Mucosa of rectum (tissue), 2 donors: ENCODE data around the gene ZNF219.
A peak's percentile ranks its signal among the peaks of the same experiment; 100 is the strongest.

Experiments
- H3K27ac ChIP-seq, 2 donors: one replicate each; pipeline ENCODE4 v1.7.0; 2013; ENCODE audit warnings: inconsistent platforms in 2 of 2, low read depth in 2 of 2, low read length in 2 of 2
- H3K27me3 ChIP-seq, 2 donors: one replicate each; pipeline ENCODE4 v1.7.0; 2013; ENCODE audit warnings: low read length in 2 of 2; ENCODE audit not compliant: control insufficient read depth in 2 of 2, insufficient read depth in 2 of 2
- H3K36me3 ChIP-seq, 2 donors: one replicate each; pipeline ENCODE4 v1.7.0; 2013; ENCODE audit warnings: low read length in 2 of 2; ENCODE audit not compliant: control insufficient read depth in 2 of 2, insufficient read depth in 2 of 2
- H3K4me1 ChIP-seq, 2 donors: one replicate each; pipeline ENCODE4 v1.7.0; 2013; ENCODE audit warnings: low read length in 2 of 2, mild to moderate bottlenecking in 1 of 2; ENCODE audit not compliant: control insufficient read depth in 2 of 2, insufficient read depth in 2 of 2
- H3K4me3 ChIP-seq, 2 donors: one replicate each; pipeline ENCODE4 v1.7.0; 2013; ENCODE audit warnings: low read length in 2 of 2
- H3K9ac ChIP-seq, 2 donors: one replicate each; pipeline ENCODE4 v1.7.0; 2013; ENCODE audit warnings: low read length in 2 of 2, low read depth in 1 of 2, mild to moderate bottlenecking in 1 of 2
- H3K9me3 ChIP-seq, 2 donors: one replicate each; pipeline ENCODE4 v1.7.0; 2013; ENCODE audit warnings: low read length in 2 of 2; ENCODE audit not compliant: control insufficient read depth in 2 of 2
- donor health status: healthy.
- donor health status: Normal muscosa, but diverticular disease.

Gene ZNF219

GRCh38 chr14:21077672-21078071 lies 20.8 kb downstream of the ZNF219 start:
- peaks cover 70 to 86% of the 10 kb centered on the region in 2 donors for H3K36me3 ChIP-seq
- no peak overlapping the region for H3K4me3 ChIP-seq
- H3K27me3 ChIP-seq = no peaks in the 10 kb centered on the region
- H3K4me1 ChIP-seq = peaks cover 2 to 4% of the 10 kb centered on the region in 2 donors
- H3K27ac ChIP-seq = no peak overlapping the region
- peak overlapping the region in 1 of 2 donors; percentile 24 for H3K9ac ChIP-seq
- H3K9me3 ChIP-seq = no peaks in the 10 kb centered on the region

- H3K36me3 ChIP-seq = peaks cover 56 to 70% of the 10 kb centered on the region in 2 donors
- H3K4me1 ChIP-seq = peaks cover 15 to 16% of the 10 kb centered on the region in 2 donors
- H3K9me3 ChIP-seq = no peaks in the 10 kb centered on the region
- no peak overlapping the region for H3K9ac ChIP-seq
- no peak overlapping the region for H3K4me3 ChIP-seq
- no peaks in the 10 kb centered on the region for H3K27me3 ChIP-seq
- H3K27ac ChIP-seq = no peak overlapping the region
Measured at GRCh38 chr14:21075719-21076437, 22.6 kb downstream of the ZNF219 start.

GRCh38 chr14:21074398-21075272 lies 23.8 kb downstream of the ZNF219 start:
- Histone ChIP-seq H3K4me1 (peaks cover 18 to 19% of the 10 kb centered on the region in 2 donors), H3K27me3 (no peaks in the 10 kb centered on the region), H3K36me3 (peaks cover 45 to 59% of the 10 kb centered on the region in 2 donors)

GRCh38 chr14:21073921-21074320 lies 24.5 kb downstream of the ZNF219 start:
- Histone ChIP-seq H3K36me3 (peaks cover 38 to 52% of the 10 kb centered on the region in 2 donors), H3K27ac (no peak overlapping the region)

More at GRCh38 chr14:21074398-21075272, 23.8 kb downstream of the ZNF219 start:
- Histone ChIP-seq H3K9me3 (no peaks in the 10 kb centered on the region), H3K4me3 (no peak overlapping the region), H3K9ac (no peak overlapping the region), H3K27ac (no peak overlapping the region)

DNA sequence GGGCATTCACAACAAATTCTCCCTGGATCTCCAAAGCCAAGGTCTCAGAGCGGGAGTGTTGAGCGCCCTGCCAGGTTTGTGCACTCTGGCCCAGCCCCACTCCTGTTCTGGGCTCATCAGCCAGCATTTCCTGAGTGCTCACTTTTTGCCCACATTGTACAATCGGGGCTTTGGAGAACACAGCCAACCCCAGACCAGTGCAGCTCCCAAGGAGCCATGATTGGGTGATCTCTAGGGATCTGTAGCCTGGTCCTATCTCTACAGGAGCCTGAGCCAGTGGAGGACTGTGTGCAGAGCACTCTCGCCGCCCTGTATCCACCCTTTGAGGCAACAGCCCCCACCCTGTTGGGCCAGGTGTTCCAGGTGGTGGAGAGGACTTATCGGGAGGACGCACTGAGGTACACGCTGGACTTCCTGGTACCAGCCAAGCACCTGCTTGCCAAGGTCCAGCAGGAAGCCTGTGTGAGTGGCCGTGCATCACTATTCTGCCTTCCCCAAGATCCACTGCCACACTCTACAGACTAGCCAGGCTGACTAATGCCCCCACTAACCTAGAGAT lies 25.6 kb downstream of the ZNF219 start:
- peak overlapping the region in 1 of 2 donors; percentile 20 for H3K27ac ChIP-seq
- peaks cover 28 to 42% of the 10 kb centered on the region in 2 donors for H3K36me3 ChIP-seq
- no peak overlapping the region for H3K4me3 ChIP-seq
- no peak overlapping the region for H3K9ac ChIP-seq
- no peaks in the 10 kb centered on the region for H3K27me3 ChIP-seq
- H3K9me3 ChIP-seq = no peaks in the 10 kb centered on the region
- peaks cover 33% of the 10 kb centered on the region in 2 donors for H3K4me1 ChIP-seq

More at GRCh38 chr14:21073921-21074320, 24.5 kb downstream of the ZNF219 start:
- Histone ChIP-seq H3K4me1 (peaks cover 25 to 26% of the 10 kb centered on the region in 2 donors), H3K27me3 (no peaks in the 10 kb centered on the region), H3K4me3 (no peak overlapping the region), H3K9ac (no peak overlapping the region), H3K9me3 (no peaks in the 10 kb centered on the region)

GRCh38 chr14:21072031-21072473 lies 26.4 kb downstream of the ZNF219 start:
- H3K9ac ChIP-seq = peak overlapping the region; percentile 9 to 83
- peaks cover 33% of the 10 kb centered on the region in 2 donors for H3K4me1 ChIP-seq
- H3K36me3 ChIP-seq = peaks cover 22 to 34% of the 10 kb centered on the region in 2 donors
- no peaks in the 10 kb centered on the region for H3K9me3 ChIP-seq
- H3K4me3 ChIP-seq = peak overlapping the region; percentile 86 to 87
- H3K27ac ChIP-seq = peak overlapping the region; percentile 83 to 93
- no peaks in the 10 kb centered on the region for H3K27me3 ChIP-seq

GRCh38 chr14:21071225-21072030 lies 27.0 kb downstream of the ZNF219 start:
- Histone ChIP-seq H3K4me1 (peaks cover 33% of the 10 kb centered on the region in 2 donors), H3K4me3 (peak overlapping the region; percentile 86 to 87), H3K27ac (peak overlapping the region; percentile 83 to 93), H3K36me3 (peaks cover 19 to 29% of the 10 kb centered on the region in 2 donors), H3K27me3 (no peaks in the 10 kb centered on the region), H3K9ac (peak overlapping the region; percentile 83 to 89), H3K9me3 (no peaks in the 10 kb centered on the region)

DNA sequence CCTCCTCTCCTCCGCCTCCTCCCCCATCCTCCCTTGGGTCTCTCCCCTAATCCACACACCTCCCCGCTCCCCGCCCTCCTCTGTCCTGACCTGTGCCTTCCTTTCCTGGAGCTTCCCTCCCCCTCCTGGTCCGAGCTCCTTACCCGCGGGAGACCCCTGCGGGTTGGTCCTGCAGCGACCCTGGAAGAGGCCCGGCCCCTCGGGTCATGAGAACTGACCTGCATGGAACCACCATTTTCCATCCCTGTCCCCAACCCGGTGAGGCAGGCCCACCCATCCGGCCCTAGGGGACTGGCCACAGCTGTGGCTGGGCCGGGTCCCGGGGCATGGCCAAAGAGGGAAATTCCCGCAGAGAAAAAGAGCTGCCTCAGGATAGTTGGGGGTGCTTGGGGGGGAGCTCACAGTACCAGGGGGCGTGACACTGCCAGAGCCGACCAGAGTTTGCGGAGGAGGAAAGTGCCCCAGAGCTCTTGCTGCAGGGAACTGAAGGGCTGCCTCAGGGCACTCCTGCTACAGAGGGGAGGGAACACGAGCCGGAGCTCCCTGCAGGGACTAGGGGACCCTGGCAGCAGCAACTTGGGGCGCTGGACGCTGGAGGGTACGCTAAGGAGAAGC lies 27.7 kb downstream of the ZNF219 start:
- Histone ChIP-seq H3K27me3 (no peaks in the 10 kb centered on the region), H3K27ac (peak overlapping the region; percentile 83 to 93), H3K4me3 (peak overlapping the region; percentile 86 to 87), H3K9me3 (no peaks in the 10 kb centered on the region), H3K9ac (peak overlapping the region; percentile 83 to 89), H3K4me1 (peaks cover 33% of the 10 kb centered on the region in 2 donors), H3K36me3 (peaks cover 13 to 22% of the 10 kb centered on the region in 2 donors)

DNA sequence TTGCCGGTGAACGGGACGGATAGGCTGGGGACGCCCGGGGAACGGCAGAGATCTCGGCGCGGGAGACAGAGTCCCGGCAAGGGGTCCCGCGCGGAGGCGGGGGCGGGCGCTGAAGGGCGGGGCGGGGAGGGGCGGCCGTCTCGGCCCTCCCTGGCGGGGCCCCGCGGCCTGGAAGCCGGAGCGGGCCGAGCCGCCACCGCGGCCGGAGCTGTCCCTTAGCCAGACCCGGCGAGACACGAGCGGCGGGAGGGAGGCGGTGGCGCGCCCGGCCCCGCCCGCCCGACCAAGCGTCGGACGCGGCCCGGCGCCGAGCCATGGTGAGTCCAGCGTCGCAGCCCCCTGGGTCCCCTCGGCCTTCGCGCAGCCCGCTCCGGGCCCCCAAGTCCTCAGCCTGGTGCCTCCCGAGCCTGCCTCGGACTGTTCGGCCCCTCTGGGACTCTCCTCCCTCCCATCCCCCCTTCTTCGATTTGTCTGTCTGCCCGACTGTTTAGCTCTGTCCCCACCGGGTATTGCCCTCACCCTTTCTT lies 28.3 kb downstream of the ZNF219 start, which contains the start of gene ARHGEF40:
Gene ARHGEF40 (plus strand): TSS at position 222 of the 527 bp plus-strand sequence. CDS start 93 bp downstream, at position 315.
- no peaks in the 10 kb centered on the region for H3K9me3 ChIP-seq
- no peaks in the 10 kb centered on the region for H3K27me3 ChIP-seq
- H3K9ac ChIP-seq = peak within 1 kb of the TSS; percentile 83 to 89
- H3K27ac ChIP-seq = peak within 1 kb of the TSS; percentile 83 to 93
- peak within 1 kb of the TSS; percentile 86 to 87 for H3K4me3 ChIP-seq
- H3K4me1 ChIP-seq = peaks cover 33% of the 10 kb centered on the region in 2 donors
- H3K36me3 ChIP-seq = peaks cover 8 to 16% of the 10 kb centered on the region in 2 donors
